Stimulated activated CD4-positive, alpha-beta T cell treated with anti-CD3 and anti-CD28 coated beads, Interleukin-2, amount 100 ng/mL, for 4 hours (primary cell): ENCODE measurements around the gene BMPER.
"Not testable (repeated sequence)": the region's sequence is repeated elsewhere in the genome, so short reads cannot be mapped to it uniquely, and the experiment has no call there.

ENCODE experiments used
- DNase-seq: peaks from one replicate; pipeline ENCODE4 v3.0.0-alpha.2; 2020; ENCODE audit warnings: low read depth

The BMPER gene

DNA sequence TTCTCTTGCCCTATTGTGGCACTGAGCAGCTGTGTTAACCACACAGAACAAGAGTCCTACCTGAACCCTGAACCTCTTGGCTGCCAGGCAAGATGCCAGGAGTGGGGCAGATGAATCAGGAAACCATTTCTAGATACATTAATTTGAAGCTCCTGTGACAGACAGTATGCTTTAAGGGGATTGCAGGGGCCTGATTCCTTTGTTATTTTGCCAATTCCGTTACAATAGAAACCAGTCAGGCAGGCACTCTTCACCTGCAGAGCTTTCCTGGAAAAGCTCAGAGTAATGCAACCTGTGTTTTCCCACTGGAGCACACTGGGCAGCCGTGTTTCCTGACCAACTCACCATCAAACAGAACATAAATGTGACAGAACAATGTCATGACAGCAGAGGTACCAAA is 233.1 kb downstream of the BMPER start:
- no peak for DNase-seq

DNA sequence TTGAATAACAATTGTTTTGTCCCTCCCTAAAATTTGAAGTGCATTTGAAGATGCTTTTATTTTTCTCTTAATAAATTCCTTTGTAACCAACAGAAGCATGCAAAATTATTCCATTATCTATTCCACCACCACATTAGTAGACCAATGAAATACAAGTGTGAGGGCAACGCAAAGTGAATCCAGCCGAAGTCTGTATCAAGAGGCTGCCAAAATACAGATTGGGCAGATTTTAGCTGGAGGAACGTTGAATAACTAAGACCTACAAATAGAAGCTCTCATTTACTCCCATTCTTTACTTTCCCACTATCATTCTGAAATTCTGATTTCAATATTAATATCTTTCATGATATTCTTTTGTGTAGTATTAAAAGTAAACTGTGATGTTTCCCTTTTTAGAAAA is 233.7 kb downstream of the BMPER start:
- DNase-seq: no peak

DNA sequence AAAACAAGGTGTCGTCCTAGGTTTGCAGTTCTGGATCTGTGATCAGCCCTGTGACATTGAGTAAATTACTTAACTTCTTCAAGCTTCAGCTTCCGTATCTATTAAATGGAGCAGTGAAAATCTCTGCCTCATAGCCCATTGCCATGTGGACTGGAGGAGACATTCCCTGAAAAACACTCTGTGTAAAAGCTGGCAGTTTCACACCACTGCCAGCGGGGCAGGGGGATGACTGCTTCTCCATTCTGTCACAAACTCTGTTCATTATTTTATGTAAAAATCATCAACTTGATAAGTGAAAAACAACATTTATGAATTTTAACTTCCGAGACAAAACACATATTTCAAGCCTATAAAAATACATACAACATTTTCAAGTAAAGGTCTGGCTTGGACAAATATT is 234.7 kb downstream of the BMPER start:
- DNase-seq: no peak

DNA sequence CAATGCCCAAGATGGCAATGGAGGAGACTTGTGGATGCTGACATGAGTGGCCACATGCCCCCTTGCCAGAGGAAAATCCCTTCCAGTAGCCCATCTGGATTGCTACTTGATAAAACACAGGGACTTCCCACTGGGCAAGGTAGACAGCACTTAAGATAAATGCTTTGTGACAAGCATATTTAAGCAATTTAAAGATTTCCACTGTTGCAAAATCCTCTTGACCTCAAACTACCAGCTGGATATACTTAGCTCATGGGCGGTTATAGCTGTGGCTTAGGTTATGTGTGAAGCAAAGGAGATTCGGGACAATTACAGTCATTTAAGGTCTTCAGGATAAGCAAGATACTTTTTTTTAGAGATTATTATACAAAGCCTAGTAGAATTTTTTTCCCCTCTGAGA is 238.1 kb downstream of the BMPER start:
- no peak for DNase-seq

DNA sequence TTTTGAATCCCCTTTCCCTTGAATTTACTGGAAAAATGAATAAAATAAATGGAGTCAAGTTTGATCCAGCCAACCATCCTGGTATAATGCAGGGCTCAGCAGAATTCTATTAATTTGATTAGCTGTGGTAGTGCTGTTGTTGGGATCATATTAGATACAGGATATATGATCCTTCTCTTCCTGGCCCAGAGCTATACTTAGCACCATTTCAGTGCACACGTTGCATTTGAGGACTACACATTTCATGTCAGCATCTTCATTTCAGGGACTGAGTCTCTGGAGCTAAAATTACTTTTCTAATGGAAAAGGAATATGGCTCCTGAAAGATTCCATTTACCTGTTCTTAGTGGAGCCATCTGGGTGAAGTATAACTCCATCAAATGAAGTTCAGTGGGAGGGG is 240.3 kb downstream of the BMPER start:
- DNase-seq: no peak

DNA sequence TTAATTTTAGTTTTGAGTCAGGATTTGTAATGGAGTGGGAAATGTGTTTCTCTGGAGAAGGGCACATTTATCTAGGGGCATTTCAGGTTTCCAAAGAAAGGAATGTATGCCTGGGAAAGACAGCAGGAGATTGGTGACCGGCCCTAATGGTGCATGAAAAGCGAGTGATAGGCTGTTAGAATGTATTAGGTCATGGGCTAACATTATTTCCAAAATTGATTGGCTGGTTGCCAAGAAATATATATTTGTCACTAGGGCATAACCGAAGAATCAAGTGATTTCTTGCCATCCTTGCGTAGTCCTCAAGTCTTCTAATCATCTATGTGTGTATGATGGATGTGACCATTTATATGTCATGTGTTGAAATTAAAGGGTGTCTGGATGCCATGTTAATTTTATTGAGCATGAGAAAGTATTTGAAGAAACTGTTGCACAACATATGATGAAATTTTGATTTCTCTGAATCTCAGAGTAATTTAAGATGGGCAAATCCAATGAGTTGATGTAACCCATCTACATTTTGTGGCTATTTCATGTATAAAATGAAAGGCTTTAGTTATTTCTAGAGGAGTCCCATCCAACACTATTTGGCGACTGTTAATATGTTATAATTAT is 248.4 kb downstream of the BMPER start:
- DNase-seq: no peak

DNA sequence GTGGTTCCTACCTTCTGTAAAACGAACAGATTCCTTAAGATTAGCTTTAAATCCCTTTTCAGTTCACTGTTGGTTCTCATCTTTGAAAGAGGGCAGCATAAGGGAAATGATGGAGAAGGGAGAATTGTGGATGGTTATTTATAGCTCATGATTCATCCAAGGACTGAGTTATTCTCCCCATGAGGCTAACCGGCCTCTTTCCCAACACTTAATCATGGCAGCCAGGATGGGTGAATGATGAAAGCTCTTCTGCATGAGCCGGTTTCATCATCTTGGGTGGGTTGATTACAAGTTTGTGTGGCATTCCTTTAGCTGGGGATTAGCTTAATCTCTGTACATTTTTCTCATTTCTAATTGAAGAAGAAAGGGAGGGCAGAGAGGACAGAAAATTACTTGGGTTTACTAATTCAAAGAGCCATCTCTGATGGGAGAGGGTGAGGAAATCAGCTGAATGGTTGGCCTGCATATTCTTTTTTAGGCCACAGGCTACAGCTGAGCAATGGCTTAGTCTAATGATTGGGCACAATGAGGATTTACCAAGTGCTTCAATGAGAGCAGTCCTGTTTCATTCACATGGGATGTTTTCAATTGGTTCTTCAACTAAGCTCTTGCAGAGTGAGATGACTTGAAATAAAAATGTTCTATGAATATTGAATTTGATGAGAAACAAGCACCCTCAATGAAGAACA is 250.0 kb downstream of the BMPER start:
- DNase-seq: no peak

DNA sequence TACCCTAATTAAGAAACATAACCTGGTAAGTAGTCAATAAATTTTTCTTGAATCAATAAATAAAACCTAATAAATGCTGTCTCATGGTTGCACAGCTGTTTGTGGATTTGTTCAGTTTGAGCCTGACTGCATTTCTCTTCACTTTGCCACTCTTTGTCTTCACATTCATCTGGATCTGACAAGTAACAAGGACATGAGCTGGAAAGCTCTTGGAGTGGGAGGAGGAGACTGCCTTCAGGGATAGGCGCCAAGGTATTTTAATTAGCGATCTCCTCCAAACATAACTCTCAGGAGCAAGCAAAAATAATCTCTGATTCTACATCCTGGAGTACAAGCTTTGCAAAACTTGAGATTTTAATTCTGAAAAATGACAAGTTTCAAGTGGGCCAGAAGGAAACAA is 251.0 kb downstream of the BMPER start:
- DNase-seq: no peak

DNA sequence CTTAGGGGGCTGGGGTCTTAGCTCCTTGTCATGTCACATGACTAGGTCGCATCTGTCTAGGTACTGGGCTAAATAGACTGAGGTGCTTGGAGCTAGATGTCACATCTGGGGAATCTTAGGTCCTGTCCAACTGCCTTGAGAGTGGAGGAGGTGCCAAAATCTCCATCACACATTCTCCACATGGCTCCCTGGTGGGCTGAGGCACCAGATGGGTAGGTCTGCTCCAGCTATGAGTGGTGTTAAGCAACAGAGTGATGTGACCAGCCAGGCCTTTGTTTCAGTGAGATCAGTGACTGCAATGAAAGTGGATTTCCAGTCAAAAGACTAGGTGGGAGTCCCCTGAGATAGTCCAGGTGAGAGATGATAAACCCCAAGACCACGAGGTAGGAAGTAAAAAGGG is 251.8 kb downstream of the BMPER start:
- DNase-seq: no peak

DNA sequence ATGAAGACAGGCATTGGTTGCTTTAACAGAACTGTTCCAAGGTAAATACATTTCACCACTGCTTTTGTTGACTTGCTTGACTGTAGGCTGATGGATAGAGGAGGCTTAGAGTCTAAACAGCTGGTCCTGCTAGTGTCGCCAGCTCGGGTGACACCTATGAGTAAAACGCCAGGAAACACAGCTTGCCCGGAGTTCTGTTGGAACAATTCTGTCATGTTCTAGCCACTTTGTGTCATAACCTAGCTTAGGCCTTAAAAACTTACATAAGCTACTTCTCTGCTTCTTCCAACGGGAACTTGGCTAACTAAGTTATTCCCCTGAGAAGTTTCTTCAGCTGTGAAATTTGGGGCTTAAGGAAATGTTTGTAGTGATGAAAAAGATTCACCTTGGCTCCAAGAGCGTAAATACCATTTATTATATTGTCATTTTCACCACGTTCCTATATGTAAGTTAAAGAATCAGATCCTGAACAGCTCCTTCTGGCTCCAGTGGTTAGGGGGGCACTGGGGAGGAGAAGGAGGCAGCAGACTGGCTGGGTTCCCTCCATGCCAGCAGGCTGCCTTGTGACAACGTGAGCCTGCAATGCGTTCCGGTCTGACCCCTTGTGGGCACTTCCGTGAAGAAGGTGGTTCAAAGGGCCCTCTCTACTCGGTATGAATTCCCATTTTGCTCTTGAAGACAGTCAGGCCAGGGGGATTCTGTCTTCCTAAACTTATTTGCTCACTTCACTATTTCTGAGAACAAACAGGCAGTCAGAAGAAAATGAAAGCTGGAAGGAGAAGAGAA is 253.2 kb downstream of the BMPER start:
- DNase-seq: no peak

DNA sequence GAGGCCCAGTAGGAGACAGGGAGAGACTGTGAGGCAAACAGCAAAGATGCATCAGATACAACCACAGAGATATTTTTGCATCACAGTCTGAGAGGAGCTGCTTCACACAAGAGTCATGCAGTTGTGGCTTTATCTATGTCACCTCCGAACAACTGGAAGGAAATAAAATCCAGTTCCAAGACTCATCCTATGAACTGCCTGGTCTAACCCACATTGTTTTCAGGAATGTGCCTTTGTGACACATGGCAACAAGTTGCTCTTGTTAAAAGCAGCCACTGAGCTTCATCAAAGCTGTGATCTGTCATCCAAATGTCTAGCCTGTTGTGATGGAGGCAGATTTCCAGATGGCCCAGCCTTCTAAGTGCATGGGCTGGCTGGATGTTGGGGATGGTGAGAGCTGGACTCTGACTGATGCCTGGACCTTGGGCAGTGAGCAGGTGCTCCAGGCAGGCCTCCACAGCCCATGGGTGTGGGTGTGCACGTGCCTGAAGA is 255.0 kb downstream of the BMPER start:
- DNase-seq: no peak

DNA sequence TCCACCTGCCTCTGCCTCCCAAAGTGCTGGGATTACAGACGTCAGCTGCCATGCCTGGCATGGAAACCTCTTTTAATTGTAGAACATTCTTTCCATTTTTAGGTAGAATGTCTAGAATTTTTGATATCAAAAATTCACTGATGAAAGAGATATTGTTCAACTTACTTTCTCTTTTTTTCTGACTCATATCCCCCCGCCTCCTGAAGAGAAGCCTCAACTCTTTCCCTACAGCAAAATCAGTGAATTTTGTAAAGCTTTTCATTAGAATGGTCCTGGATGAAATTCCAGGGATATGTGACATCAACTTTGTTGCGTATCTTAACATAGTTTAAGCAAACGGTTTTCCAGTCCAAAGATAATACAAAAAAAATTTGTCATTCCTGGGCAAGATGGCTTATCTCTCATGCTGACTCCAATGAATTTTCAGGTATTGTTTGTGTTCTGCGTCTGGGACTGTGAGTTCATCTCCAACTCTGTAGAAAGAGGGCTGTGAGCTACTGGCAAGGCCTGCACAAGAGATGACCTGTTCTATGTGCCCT is 256.8 kb downstream of the BMPER start:
- no peak for DNase-seq

DNA sequence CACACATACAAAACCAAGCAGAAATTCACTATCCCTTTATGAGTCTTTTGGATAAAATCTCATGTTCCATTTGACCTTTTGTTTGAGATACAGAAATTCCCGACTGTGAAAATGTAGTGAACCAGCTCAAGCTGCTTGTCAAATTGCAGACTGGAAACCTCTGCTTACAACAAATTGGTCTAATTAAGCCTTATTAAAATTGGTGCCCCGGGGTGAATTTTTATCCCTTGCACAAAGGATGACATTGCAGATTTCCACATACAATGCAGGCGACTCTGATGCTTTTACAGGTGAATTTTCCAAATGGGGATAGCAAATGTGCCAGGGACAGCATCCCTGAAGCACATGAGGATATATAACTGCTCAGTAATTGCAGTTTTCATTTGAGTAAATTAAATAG is 257.3 kb downstream of the BMPER start:
- DNase-seq: no peak

DNA sequence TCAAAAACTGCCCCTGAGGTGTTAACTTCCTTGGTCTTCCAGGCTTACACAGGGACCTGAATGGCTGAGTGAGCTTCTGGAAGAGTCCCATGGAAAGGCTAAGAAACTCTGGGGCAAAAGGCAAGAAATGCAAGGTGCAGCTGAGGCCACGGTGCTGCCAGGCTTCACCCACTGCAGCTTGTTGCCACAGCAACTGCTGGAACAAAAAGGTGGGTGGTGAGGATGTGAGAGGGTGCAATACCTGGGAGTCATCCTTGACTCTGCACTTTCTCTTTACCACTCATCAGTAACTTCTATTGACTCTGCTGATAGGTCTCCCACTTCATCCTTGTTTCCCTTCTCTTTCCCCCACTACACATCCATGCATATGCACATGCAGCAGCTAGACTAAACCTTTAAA is 258.6 kb downstream of the BMPER start:
- no peak for DNase-seq

DNA sequence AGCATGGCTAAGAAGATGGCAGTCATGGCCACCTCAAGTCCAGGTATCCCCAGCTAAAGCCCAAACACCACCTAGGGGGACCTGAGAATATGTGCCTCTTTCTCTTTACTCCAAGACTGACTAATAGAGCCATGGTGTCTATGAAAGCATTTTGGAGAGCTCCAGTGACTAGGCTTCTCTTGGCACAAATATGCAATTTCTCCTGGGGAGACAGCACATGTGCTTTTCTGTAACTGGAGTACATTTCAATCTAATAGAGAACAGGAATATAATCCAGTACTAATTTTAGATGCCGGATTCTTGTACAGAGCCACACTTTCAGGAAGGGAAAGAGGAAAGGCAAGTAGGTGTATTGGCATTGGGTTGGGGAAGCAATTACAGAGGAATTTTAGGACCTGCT is 260.1 kb downstream of the BMPER start:
- DNase-seq: no peak

DNA sequence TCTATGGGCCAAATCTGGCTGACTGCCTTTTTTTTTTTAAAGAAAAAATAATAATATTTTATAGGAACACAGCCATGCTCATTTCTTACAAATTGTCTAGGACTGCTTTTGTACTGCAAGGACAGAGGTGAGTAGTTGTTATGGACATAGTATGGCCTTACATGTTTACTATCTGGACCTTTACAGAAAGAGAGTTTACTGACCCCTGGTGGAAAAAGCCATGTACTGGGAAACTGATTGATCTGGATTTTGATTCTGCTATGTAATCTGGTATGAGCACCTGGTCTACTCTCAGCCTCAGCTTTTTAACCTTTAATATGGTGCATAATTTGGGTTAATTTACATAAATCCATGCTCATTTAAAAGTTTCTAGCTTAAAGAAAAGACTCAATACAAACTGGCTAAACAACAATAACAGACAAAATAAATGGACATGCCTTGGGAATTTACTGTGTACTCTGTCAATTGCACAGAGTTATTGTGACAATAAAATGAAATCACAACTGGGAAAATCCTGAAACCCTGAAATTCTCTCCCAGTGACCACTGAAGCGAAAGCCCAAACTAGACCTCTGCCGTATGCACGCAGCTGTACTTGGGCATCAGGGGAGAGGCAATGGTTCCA is 260.7 kb downstream of the BMPER start:
- DNase-seq: no peak

DNA sequence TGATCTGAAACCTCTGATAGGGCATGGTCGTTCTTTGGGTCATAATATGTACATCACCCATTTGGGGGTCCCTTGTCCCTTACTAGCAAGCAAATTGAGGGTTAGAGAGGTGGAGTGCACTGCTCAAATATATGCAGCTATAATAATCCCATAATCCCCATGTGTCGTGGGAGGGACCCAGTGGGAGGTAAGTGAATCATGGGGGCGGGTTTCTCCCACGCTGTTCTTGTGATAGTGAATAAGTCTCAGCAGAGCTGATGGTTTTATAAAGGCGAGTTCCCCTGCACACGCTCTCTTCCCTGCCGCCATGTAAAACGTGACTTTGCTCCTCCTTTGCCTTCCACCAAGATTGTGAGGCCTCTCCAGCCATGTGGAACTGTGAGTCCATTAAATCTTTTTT is 262.7 kb downstream of the BMPER start:
- no peak for DNase-seq

DNA sequence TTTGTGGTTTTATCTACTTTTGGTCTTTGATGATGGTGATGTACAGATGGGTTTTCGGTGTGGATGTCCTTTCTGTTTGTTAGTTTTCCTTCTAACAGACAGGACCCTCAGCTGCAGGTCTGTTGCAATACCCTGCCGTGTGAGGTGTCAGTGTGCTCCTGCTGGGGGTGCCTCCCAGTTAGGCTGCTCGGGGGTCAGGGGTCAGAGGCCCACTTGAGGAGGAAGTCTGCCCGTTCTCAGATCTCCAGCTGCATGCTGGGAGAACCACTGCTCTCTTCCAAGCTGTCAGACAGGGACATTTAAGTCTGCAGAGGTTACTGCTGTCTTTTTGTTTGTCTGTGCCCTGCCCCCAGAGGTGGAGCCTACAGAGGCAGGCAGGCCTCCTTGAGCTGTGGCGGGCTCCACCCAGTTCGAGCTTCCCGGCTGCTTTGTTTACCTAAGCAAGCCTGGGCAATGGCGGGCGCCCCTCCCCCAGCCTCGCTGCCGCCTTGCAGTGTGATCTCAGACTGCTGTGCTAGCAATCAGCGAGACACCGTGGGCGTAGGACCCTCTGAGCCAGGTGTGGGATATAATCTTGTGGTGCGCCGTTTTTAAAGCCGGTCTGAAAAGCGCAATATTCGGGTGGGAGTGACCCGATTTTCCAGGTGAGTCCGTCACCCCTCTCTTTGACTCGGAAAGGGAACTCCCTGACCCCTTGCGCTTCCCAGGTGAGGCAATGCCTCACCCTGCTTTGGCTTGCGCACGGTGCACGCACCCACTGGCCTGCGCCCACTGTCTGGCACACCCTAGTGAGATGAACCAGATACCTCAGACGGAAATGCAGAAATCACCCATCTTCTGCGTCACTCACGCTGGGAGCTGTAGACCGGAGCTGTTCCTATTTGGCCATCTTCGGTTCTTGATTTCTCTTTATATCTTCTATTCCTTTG is 269.6 kb downstream of the BMPER start:
- DNase-seq: not testable (repeated sequence)

DNA sequence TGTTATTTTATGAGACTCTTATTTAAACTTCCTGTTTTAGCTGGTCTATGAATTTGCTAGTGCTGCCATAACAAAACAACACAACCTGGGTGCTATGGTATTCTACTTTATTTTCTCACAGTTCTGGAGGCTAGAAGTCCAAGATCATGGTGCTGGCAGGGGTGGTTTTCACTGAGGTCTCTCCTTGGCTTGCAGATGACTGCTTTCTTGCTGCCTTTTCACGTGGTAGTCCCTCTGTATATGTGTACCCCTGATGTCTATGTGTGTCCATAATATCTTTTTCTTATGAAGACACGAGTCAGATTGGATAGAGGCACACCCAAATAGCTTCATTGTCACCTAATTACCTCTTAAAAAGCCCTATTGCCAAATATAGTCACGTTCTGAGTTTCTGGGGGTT is 270.5 kb downstream of the BMPER start:
- no peak for DNase-seq

DNA sequence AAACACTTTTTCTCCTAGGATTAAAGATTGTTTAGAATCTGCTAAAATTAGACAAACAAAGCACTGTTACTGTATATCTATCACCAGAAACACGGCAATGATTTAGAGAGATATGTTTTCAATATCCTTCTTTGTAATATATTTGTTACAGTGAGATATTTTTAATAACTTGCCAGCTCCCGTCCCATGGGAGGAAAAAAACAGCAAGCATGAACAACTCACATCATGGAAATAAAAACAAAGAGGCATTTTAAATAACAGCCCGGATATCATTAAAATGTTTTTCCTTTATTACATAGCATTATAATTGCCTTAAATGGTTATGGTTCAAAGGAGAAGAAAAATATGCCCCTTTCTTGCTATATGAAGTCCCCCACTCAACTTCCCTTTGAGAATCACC is 272.1 kb downstream of the BMPER start:
- no peak for DNase-seq

DNA sequence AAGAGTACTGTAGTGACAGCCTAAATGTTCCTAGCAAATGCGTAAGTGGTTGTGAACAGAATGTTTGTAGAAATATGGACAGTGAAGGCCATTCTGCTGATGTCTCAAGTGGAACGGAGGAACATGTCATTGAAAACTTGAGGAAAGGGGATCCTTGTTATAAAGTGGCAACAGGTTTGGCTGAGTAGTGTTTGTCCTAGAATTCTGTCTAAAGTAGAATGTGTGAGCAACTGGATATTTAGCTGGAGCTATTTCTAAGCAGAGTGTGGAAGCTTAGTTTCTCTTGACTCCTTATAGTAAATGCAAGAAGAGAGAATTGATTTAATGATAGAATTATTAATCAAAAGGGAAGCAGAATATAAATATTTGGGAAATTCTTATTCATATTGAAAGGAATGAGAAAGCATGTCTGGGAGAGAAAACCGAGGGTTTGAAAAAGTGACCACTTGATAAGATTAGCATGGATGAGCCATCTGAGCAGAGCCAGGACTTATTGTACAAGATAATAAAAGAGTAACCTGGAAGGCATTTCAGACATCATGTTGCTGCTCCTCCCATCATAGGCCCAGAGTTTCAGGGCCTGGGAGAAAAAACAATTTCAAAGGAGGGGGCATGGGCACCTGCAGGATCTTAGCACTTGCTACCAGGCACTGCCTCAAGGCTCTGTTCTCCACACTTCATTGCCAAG is 276.1 kb downstream of the BMPER start:
- no peak for DNase-seq
